ENCODE measurements around the gene NCAPD3. TPM values are rescaled to one million over a fixed set of nuclear protein-coding genes. Genes with fewer than 3 reads are reported as not detected.

Gene NCAPD3
- total RNA-seq, 3 donors from 2014 or later: 12.6 to 19.8 (median 16.6) TPM

GRCh38 chr11:134171951-134172350, 51.8 kb downstream of the NCAPD3 start:
- H3K9me3 ChIP-seq: no peaks in the 10 kb centered on the region
- intact Hi-C loops (cut with DNase I, micrococcal nuclease): no loop called here
- no peak for DNase-seq
- no peaks in the 10 kb centered on the region for H3K4me1 ChIP-seq (ENCODE audit: low read depth)
- no peaks in the 10 kb centered on the region for H3K36me3 ChIP-seq (ENCODE audit: low read depth)
- ATAC-seq: no peak
- H3K4me3 ChIP-seq: no peak overlapping the region
- TF ChIP-seq CTCF (IDR thresholded peaks at IDR 0.05): no peak

GRCh38 chr11:134170919-134171281, 52.9 kb downstream of the NCAPD3 start:
- Histone ChIP-seq H3K4me1 (ENCODE audit: low read depth) (no peaks in the 10 kb centered on the region), H3K4me3 (no peak overlapping the region), H3K9me3 (no peaks in the 10 kb centered on the region), H3K36me3 (ENCODE audit: low read depth) (no peaks in the 10 kb centered on the region)
- no peak for ATAC-seq
- intact Hi-C loops (cut with DNase I, micrococcal nuclease): no loop called here
- TF ChIP-seq CTCF (IDR thresholded peaks at IDR 0.05): no peak
- no peak for DNase-seq

GRCh38 chr11:134170177-134170918, 53.4 kb downstream of the NCAPD3 start:
- Histone ChIP-seq H3K36me3 (ENCODE audit: low read depth) (no peaks in the 10 kb centered on the region), H3K4me1 (ENCODE audit: low read depth) (no peaks in the 10 kb centered on the region), H3K4me3 (no peak overlapping the region), H3K9me3 (no peaks in the 10 kb centered on the region)
- ATAC-seq (no peak), DNase-seq (no peak)
- intact Hi-C loops (cut with DNase I, micrococcal nuclease): no loop called here
- TF ChIP-seq CTCF (IDR thresholded peaks at IDR 0.05): no peak

- intact Hi-C loops (cut with DNase I, micrococcal nuclease): no loop called here
- Histone ChIP-seq H3K9me3 (no peaks in the 10 kb centered on the region), H3K36me3 (ENCODE audit: low read depth) (no peaks in the 10 kb centered on the region), H3K4me1 (ENCODE audit: low read depth) (no peaks in the 10 kb centered on the region), H3K4me3 (no peak overlapping the region)
- DNase-seq (no peak), ATAC-seq (no peak)
- no peak for TF ChIP-seq CTCF (IDR thresholded peaks at IDR 0.05)
Measured at GRCh38 chr11:134164490-134165370, 59.0 kb downstream of the NCAPD3 start.

- no peaks in the 10 kb centered on the region for H3K4me1 ChIP-seq (ENCODE audit: low read depth)
- no peaks in the 10 kb centered on the region for H3K36me3 ChIP-seq (ENCODE audit: low read depth)
- H3K9me3 ChIP-seq: no peaks in the 10 kb centered on the region
- intact Hi-C loops (cut with DNase I, micrococcal nuclease): no loop called here
- ATAC-seq: no peak
- TF ChIP-seq CTCF (IDR thresholded peaks at IDR 0.05): no peak
- no peak for DNase-seq
- H3K4me3 ChIP-seq: no peak overlapping the region
Measured at GRCh38 chr11:134159652-134160051, 64.1 kb downstream of the NCAPD3 start.

Measured in mucosa of descending colon (tissue), 3 donors.